Measurements from ENCODE around the gene BUD23.
"Not testable (repeated sequence)": the region's sequence is repeated elsewhere in the genome, so short reads cannot be mapped to it uniquely, and the experiment has no call there.

BUD23 gene

DNA sequence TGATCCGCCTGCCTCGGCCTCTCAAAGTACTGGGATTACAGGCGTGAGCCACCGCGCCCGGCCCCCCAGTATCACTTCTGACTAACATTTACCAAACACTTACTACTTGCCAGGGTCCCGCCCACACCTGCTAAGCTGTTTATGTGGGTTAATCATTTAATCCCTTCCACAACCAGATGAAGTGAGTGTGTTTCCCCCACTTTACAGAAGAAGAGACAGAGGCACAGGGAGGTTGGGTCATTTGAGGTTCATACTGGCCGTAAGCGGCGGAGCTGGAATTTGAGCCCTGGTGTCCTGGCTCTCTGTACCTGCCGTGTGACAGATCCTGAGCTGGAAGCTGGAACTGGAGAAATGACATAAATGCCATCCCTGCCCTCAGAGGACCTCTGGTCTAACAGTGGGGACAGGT lies 30.9 kb upstream of the BUD23 start:
- no peak for TF ChIP-seq CTCF (IDR thresholded peaks at IDR 0.05; ENCODE audit: low read length, missing control alignments)
- DNase-seq (ENCODE audit: low read depth) = no peak
- no peak overlapping the region for H3K4me3 ChIP-seq (replicated peaks; ENCODE audit: low read depth, low read length)

GRCh38 chr7:73655309-73655708 lies 28.1 kb upstream of the BUD23 start:
- not testable (repeated sequence) for DNase-seq (ENCODE audit: low read depth)

GRCh38 chr7:73659983-73660382 lies 23.4 kb upstream of the BUD23 start:
- no peak overlapping the region for H3K4me3 ChIP-seq (replicated peaks; ENCODE audit: low read depth, low read length)
- no peak for DNase-seq (ENCODE audit: low read depth)
- TF ChIP-seq CTCF (IDR thresholded peaks at IDR 0.05; ENCODE audit: low read length, missing control alignments) = no peak

More at GRCh38 chr7:73655309-73655708, 28.1 kb upstream of the BUD23 start:
- not testable (repeated sequence) for H3K4me3 ChIP-seq (replicated peaks; ENCODE audit: low read depth, low read length)

GRCh38 chr7:73660594-73660993 lies 22.8 kb upstream of the BUD23 start:
- H3K4me3 ChIP-seq (replicated peaks; ENCODE audit: low read depth, low read length); DNase-seq (ENCODE audit: low read depth): not testable (repeated sequence)

- TF ChIP-seq CTCF (IDR thresholded peaks at IDR 0.05; ENCODE audit: low read length, missing control alignments) = no peak
- H3K4me3 ChIP-seq (replicated peaks; ENCODE audit: low read depth, low read length) = no peak overlapping the region
- no peak for DNase-seq (ENCODE audit: low read depth)
Observed at GRCh38 chr7:73663033-73663432, 20.4 kb upstream of the BUD23 start.

GRCh38 chr7:73667344-73668102 lies 15.9 kb upstream of the BUD23 start, which contains the start of gene VPS37D:
TSS of gene VPS37D (plus strand) at chr7:73667831. CDS start at chr7:73667959, 128 bp downstream.
- peak; percentile 40 for TF ChIP-seq CTCF (IDR thresholded peaks at IDR 0.05; ENCODE audit: low read length, missing control alignments)

DNA sequence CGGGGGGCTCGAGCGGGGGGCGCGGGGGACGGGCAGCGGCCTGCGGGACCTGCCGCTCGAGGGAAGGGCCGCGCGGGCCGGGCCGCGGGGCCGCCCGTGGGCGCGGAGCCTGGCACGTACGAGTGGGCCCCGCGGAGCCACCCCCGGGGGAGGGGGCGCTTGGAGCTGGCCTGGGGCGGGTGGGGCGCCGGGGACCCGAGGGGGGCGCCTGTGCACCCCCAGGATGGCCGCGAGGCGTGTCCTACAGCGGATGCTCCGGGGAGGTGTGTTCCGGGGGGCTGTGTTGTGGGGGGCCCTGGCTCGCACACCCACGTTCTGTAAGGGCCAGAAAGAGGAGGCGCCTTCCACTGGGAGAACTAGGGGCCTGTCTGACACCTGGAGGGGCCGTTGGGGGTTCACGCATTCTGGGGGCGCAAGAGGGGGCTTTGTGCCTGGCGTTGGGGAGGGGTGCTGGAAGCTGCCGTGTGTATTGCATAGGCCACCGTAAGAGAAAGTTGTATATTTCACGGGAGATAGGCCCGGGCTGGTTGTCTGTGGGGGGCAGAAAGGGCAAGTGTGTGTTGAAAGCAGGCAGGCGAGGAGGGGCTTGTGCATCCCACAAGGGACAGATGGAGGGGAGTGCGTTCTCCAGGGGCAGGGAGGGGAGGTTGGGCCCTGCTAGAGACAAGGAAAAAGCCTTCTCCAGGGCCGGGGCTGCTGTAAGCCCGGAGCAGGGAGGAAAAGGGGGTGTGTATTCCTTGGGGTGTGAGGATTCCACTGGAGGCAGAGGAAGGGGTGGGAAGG lies 15.1 kb upstream of the BUD23 start:
- TF ChIP-seq CTCF (IDR thresholded peaks at IDR 0.05; ENCODE audit: low read length, missing control alignments) = no peak
- peak overlapping the region; percentile 65 for H3K4me3 ChIP-seq (replicated peaks; ENCODE audit: low read depth, low read length)
- DNase-seq (ENCODE audit: low read depth) = peak; percentile 9

More at GRCh38 chr7:73667344-73668102, 15.9 kb upstream of the BUD23 start, which contains the start of gene VPS37D:
- H3K4me3 ChIP-seq (replicated peaks; ENCODE audit: low read depth, low read length) = peak within 1 kb of the TSS; percentile 65
- DNase-seq (ENCODE audit: low read depth) = peak; percentile 82

Data from fibroblast of pulmonary artery (primary cell).